Measurements from ENCODE around the gene TES. TPM values are rescaled to one million over a fixed set of nuclear protein-coding genes. Genes with fewer than 3 reads are reported as not detected.

TES gene
- total and polyA plus RNA-seq, 12 donors: 9.4 to 38.5 (median 16.9) TPM

DNA sequence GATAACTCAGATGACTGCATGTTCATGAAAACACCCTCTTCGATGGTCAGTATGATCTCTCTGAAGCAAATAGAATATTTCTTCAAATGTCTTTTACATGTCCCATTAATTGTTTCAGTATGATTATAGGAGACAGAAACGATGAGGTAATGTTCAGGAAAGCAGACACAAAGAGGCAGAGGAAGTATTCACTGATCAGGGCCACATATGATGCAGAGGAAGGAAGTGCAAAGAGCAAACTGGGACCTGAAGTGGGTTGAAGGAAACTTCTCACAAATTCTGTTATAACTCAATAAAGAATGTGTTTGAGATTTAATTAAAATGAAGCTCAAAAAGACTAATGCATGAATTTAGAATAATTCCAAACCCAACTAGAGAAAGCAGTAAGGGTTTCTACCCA lies 70.5 kb downstream of the TES start:
- TF ChIP-seq, protein P1, sequence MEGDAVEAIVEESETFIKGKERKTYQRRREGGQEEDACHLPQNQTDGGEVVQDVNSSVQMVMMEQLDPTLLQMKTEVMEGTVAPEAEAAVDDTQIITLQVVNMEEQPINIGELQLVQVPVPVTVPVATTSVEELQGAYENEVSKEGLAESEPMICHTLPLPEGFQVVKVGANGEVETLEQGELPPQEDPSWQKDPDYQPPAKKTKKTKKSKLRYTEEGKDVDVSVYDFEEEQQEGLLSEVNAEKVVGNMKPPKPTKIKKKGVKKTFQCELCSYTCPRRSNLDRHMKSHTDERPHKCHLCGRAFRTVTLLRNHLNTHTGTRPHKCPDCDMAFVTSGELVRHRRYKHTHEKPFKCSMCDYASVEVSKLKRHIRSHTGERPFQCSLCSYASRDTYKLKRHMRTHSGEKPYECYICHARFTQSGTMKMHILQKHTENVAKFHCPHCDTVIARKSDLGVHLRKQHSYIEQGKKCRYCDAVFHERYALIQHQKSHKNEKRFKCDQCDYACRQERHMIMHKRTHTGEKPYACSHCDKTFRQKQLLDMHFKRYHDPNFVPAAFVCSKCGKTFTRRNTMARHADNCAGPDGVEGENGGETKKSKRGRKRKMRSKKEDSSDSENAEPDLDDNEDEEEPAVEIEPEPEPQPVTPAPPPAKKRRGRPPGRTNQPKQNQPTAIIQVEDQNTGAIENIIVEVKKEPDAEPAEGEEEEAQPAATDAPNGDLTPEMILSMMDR (IDR thresholded peaks at IDR 0.05): no peak
- intact Hi-C loops (cut with DNase I): loop anchor here in 1 of 10 donors (5.0 kb wide), 1 partner anchor 36 kb away; no protein-coding TSS in a partner anchor
- no peak overlapping the region for H3K4me3 ChIP-seq
- H3K27ac ChIP-seq: peak overlapping the region in 2 of 10 donors; percentile 9 to 37
- DNase-seq (no peak), ATAC-seq (peak in 4 of 8 donors; percentile 35 to 64 (median 44))
- 55 to 67% methylated on average over 2 of the region's 2 CpGs for WGBS, 2 donors
- H3K9me3 ChIP-seq: no peaks in the 10 kb centered on the region
- no peaks in the 10 kb centered on the region for H3K27me3 ChIP-seq
- H3K4me1 ChIP-seq: peaks cover 0 to 25% (median 9%) of the 10 kb centered on the region in 9 donors
- no peaks in the 10 kb centered on the region for H3K36me3 ChIP-seq

DNA sequence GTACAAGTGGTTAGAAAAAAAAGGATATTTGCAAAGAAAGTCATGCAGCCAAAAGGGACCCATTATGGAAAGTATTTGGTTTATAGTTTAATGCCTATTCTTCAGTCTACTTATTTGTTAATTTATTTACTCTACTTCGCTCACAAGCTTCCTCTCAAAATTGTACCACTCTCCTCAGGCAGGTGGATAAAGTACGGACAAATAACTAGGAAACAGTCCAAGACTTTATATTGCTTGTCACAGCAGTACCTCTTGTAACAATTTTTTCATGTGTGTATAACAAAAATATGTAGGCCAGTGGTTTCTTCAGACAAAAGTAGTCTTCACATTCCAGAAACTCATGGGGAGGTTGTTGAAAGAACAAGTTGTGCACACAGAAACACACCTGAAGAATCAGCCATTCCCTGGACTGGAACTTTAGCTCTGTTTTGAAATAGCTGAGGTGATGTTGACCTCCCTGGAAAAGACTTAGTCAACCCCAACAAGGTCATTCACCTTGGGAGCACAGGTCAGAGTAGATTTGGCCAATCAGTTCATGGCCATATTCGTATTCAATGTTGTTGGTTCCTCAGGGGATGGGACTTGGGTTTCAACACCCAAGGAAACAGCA lies 73.4 kb downstream of the TES start:
- 90 to 92% methylated on average over 3 of the region's 3 CpGs for WGBS, 2 donors
- H3K27me3 ChIP-seq: no peaks in the 10 kb centered on the region
- intact Hi-C loops (cut with DNase I): loop anchor here in 1 of 10 donors (5.0 kb wide), 1 partner anchor 34 kb away; no protein-coding TSS in a partner anchor
- no peaks in the 10 kb centered on the region for H3K36me3 ChIP-seq
- TF ChIP-seq, protein P1 (IDR thresholded peaks at IDR 0.05): no peak
- H3K4me3 ChIP-seq: no peak overlapping the region
- no peaks in the 10 kb centered on the region for H3K9me3 ChIP-seq
- ATAC-seq: no peak
- H3K4me1 ChIP-seq: peaks cover 0 to 20% (median 8%) of the 10 kb centered on the region in 9 donors
- no peak for DNase-seq
- no peak overlapping the region for H3K27ac ChIP-seq

DNA sequence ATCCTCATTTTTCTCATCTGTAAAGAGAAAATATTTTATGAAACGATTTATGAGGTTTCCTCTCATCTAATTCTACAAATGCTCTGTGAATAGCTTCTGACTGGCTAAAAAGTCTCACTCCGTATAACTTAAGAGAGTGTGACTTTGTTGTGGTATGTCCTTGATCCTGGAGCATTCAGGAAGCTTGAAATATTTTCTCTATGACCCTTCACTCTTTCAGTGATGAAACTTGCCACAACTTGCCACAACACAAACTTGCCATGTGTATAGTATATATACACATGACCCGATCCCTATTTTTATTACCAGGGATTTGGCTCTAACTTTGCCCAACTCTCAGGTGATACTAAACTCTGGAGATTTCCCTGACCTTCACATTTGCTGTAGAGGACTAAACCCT lies 74.1 kb downstream of the TES start:
- Histone ChIP-seq H3K4me3 (no peak overlapping the region), H3K27ac (no peak overlapping the region), H3K4me1 (peaks cover 0 to 16% (median 8%) of the 10 kb centered on the region in 9 donors), H3K36me3 (no peaks in the 10 kb centered on the region), H3K9me3 (no peaks in the 10 kb centered on the region), H3K27me3 (no peaks in the 10 kb centered on the region)
- TF ChIP-seq, protein P1 (IDR thresholded peaks at IDR 0.05): no peak
- intact Hi-C loops (cut with DNase I): loop anchor here in 1 of 10 donors (5.0 kb wide), 1 partner anchor 33 kb away; no protein-coding TSS in a partner anchor
- 82 to 83% methylated on average over 3 of the region's 3 CpGs for WGBS, 2 donors
- no peak for ATAC-seq
- DNase-seq: no peak

DNA sequence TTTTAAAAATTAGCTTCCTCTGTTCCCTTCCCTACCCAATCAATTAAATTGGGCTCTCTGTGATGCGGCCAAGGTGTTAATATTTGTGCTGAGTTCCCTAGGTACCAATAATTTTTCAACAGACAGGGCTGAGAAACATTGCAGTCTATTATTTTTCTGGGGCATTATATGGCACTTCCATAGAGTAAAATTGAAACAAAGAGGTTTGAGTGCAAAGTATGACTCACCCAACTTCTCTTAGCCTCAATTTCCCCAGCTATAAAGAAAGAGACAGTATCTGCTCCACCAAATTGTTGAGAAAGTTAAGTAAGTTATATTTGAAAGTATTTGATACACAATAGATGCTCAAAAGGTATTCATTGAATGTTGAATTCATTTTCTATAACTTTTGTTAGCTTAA lies 74.9 kb downstream of the TES start:
- no peak for ATAC-seq
- Histone ChIP-seq H3K27ac (no peak overlapping the region), H3K9me3 (no peaks in the 10 kb centered on the region), H3K4me3 (no peak overlapping the region), H3K4me1 (peaks cover 0 to 10% (median 4%) of the 10 kb centered on the region in 9 donors), H3K36me3 (no peaks in the 10 kb centered on the region), H3K27me3 (no peaks in the 10 kb centered on the region)
- intact Hi-C loops (cut with DNase I): no loop called here
- 91 to 99% methylated on average over 1 of the region's 1 CpG for WGBS, 2 donors
- TF ChIP-seq, protein P1 (IDR thresholded peaks at IDR 0.05): no peak
- DNase-seq: no peak
